ENCODE data around the gene GNAQ.

- TF ChIP-seq, protein P1, sequence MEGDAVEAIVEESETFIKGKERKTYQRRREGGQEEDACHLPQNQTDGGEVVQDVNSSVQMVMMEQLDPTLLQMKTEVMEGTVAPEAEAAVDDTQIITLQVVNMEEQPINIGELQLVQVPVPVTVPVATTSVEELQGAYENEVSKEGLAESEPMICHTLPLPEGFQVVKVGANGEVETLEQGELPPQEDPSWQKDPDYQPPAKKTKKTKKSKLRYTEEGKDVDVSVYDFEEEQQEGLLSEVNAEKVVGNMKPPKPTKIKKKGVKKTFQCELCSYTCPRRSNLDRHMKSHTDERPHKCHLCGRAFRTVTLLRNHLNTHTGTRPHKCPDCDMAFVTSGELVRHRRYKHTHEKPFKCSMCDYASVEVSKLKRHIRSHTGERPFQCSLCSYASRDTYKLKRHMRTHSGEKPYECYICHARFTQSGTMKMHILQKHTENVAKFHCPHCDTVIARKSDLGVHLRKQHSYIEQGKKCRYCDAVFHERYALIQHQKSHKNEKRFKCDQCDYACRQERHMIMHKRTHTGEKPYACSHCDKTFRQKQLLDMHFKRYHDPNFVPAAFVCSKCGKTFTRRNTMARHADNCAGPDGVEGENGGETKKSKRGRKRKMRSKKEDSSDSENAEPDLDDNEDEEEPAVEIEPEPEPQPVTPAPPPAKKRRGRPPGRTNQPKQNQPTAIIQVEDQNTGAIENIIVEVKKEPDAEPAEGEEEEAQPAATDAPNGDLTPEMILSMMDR (conservative IDR thresholded peaks at IDR 0.05; ENCODE audit: low read depth in 2 of 2): no peak
- TF ChIP-seq POLR2AphosphoS5 (IDR thresholded peaks at IDR 0.05; ENCODE audit: low read depth) (no peak), CREB1 (CRISPR knock-in tag; IDR thresholded peaks at IDR 0.05; ENCODE audit: low read depth) (no peak), EZH2 (IDR thresholded peaks at IDR 0.05; ENCODE audit: low read depth, unreplicated experiment) (no peak)
Observed at GRCh38 chr9:77679088-77679487, 352.5 kb downstream of the GNAQ start.
